NT2/D1 (cell line): ENCODE data around the gene GDPD2.

Experiments
- DNase-seq: peaks from one replicate; pipeline ENCODE4 v3.0.0-alpha.2; 2011; ENCODE audit warnings: low read depth, low spot score
- H3K27me3 ChIP-seq: 2 replicates; pipeline ENCODE4 v1.6.0; 2011; ENCODE audit warnings: mild to moderate bottlenecking; ENCODE audit not compliant: insufficient read length, insufficient read depth
- H3K36me3 ChIP-seq: 2 replicates; pipeline ENCODE4 v1.6.1; 2011; ENCODE audit warnings: mild to moderate bottlenecking, low read length, mixed read lengths; ENCODE audit not compliant: insufficient read depth, insufficient read length
- H3K4me1 ChIP-seq: 2 replicates; pipeline ENCODE4 v1.5.1; 2011; ENCODE audit not compliant: insufficient read depth, insufficient read length
- H3K4me3 ChIP-seq: 2 replicates; pipeline ENCODE4 v1.5.1; 2011; ENCODE audit warnings: low read depth; ENCODE audit not compliant: insufficient read length
- H3K9ac ChIP-seq: 2 replicates; pipeline ENCODE4 v1.6.0; 2011; ENCODE audit warnings: low read depth; ENCODE audit not compliant: insufficient read length
- H3K9me3 ChIP-seq: 2 replicates; pipeline ENCODE4 v1.5.1; 2011; ENCODE audit warnings: mild to moderate bottlenecking, low read length; ENCODE audit not compliant: insufficient read depth
- SUZ12 ChIP-seq: IDR thresholded peaks from 2 replicates; pipeline ENCODE4 v1.6.1; 2011; ENCODE audit not compliant: insufficient read length, insufficient read depth; ENCODE audit errors: extremely low read depth
- YY1 ChIP-seq: IDR thresholded peaks from 2 replicates; pipeline ENCODE4 v1.6.1; 2011; ENCODE audit not compliant: insufficient read length, insufficient read depth
- ZNF274 ChIP-seq: IDR thresholded peaks from 2 replicates; pipeline ENCODE4 v1.6.1; 2011; ENCODE audit warnings: mild to moderate bottlenecking, low read depth, low read length

GDPD2 gene

GRCh38 chrX:70478526-70479245 lies 55.6 kb downstream of the GDPD2 start:
- no peak for DNase-seq
- Histone ChIP-seq H3K27me3 (no peaks in the 10 kb centered on the region), H3K4me1 (peaks cover 13% of the 10 kb centered on the region), H3K9me3 (no peaks in the 10 kb centered on the region), H3K9ac (no peak overlapping the region), H3K36me3 (peaks cover 20% of the 10 kb centered on the region), H3K4me3 (no peak overlapping the region)
- TF ChIP-seq ZNF274 (no peak), SUZ12 (no peak), YY1 (no peak)

GRCh38 chrX:70479247-70479921 lies 56.3 kb downstream of the GDPD2 start:
- no peak overlapping the region for H3K4me3 ChIP-seq
- H3K9me3 ChIP-seq: no peaks in the 10 kb centered on the region
- H3K36me3 ChIP-seq: peaks cover 27% of the 10 kb centered on the region
- H3K4me1 ChIP-seq: peaks cover 13% of the 10 kb centered on the region
- no peak for DNase-seq
- H3K27me3 ChIP-seq: no peaks in the 10 kb centered on the region
- H3K9ac ChIP-seq: no peak overlapping the region
- TF ChIP-seq YY1 (no peak), ZNF274 (no peak), SUZ12 (no peak)

GRCh38 chrX:70479922-70480659 lies 57.0 kb downstream of the GDPD2 start:
- Histone ChIP-seq H3K36me3 (peaks cover 34% of the 10 kb centered on the region), H3K9ac (no peak overlapping the region), H3K4me1 (peaks cover 13% of the 10 kb centered on the region), H3K4me3 (no peak overlapping the region), H3K9me3 (no peaks in the 10 kb centered on the region), H3K27me3 (no peaks in the 10 kb centered on the region)
- TF ChIP-seq SUZ12 (no peak), ZNF274 (no peak), YY1 (no peak)
- no peak for DNase-seq

GRCh38 chrX:70480660-70481018 lies 57.5 kb downstream of the GDPD2 start:
- H3K9ac ChIP-seq: no peak overlapping the region
- TF ChIP-seq ZNF274 (no peak), SUZ12 (no peak), YY1 (no peak)
- peaks cover 13% of the 10 kb centered on the region for H3K4me1 ChIP-seq

GRCh38 chrX:70481471-70482270 lies 58.6 kb downstream of the GDPD2 start:
- no peaks in the 10 kb centered on the region for H3K27me3 ChIP-seq
- no peak for DNase-seq
- H3K9ac ChIP-seq: no peak overlapping the region
- peaks cover 49% of the 10 kb centered on the region for H3K36me3 ChIP-seq
- H3K4me1 ChIP-seq: peaks cover 13% of the 10 kb centered on the region
- H3K9me3 ChIP-seq: no peaks in the 10 kb centered on the region
- TF ChIP-seq YY1 (no peak), ZNF274 (no peak), SUZ12 (no peak)
- H3K4me3 ChIP-seq: no peak overlapping the region

More at GRCh38 chrX:70480660-70481018, 57.5 kb downstream of the GDPD2 start:
- H3K27me3 ChIP-seq: no peaks in the 10 kb centered on the region
- H3K36me3 ChIP-seq: peaks cover 39% of the 10 kb centered on the region
- H3K4me3 ChIP-seq: no peak overlapping the region
- no peak for DNase-seq
- no peaks in the 10 kb centered on the region for H3K9me3 ChIP-seq

GRCh38 chrX:70482300-70482699 lies 59.2 kb downstream of the GDPD2 start:
- no peaks in the 10 kb centered on the region for H3K9me3 ChIP-seq
- no peak overlapping the region for H3K4me3 ChIP-seq
- TF ChIP-seq ZNF274 (no peak), YY1 (no peak), SUZ12 (no peak)
- no peak for DNase-seq
- no peak overlapping the region for H3K9ac ChIP-seq
- H3K4me1 ChIP-seq: peaks cover 13% of the 10 kb centered on the region
- peaks cover 53% of the 10 kb centered on the region for H3K36me3 ChIP-seq
- H3K27me3 ChIP-seq: no peaks in the 10 kb centered on the region
